Measurements from ENCODE around the gene PAX3.
A peak's percentile ranks its signal among the peaks of the same experiment; 100 is the strongest.

PAX3 gene

DNA sequence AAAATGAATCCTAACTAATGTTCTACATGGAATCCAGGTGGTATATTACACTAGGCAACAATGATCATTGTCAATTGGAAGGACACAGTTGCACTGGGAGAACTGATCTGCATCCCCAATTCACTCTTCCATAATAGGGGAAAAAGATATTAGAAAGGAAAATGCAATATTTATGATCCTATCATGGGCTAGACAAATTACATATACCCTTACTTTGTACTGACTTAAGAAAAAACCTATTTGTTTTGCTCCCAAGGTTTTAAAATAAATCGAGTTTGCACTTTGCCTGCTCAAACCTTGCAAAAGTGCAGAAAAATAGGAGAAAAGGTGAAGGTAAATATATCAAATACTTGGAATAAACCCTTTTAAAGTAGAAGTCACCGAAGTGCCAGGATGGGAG is 11.0 kb upstream of the PAX3 start:
- no peak for DNase-seq

GRCh38 chr2:222309361-222309760 is 10.6 kb upstream of the PAX3 start:
- no peak for DNase-seq

GRCh38 chr2:222307978-222308730 is 9.4 kb upstream of the PAX3 start:
- no peak for DNase-seq

GRCh38 chr2:222307143-222307756 is 8.5 kb upstream of the PAX3 start:
- DNase-seq: no peak

GRCh38 chr2:222306393-222307142 is 7.8 kb upstream of the PAX3 start:
- no peak for DNase-seq

DNA sequence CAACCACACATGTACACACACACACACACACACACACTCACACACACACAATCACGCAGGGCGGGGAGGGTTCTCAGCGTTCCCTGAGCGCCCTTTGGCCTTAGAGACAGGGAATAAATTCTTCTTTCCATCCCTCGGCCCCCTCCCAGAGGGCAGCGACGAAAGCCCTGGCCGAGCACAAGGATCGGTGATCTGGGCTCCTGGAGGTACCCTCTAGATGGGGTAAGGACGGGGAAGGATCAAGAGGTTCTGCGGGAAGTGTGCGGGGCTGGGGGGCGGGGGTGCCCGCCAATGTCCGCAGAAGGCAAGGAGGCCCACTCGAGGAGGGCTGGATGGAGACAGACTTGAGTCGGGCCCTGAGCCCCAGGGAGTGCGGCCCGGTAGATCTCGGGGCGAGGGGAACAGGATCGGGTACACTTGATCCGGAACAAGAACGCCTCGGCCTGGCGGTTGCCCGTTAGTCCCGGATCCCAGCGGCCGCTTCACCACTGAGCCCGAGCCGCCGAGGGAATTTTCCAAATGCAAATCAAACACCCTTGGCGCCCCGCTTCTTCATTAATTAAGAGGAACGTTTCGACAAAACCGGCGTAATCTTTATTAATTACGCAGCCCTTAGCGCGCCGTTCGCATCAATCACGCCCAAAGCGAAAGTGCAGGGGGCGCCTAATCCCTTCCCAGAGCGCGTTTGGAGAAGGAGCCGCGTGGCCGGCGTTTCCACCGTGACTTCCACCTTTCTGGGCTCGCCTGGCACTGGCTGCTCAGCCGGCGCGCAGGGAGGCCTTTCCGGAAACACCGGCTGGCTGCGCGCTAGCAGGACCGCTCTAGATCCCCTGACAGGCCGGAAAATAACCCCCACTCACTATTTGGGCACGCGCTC is 7.0 kb upstream of the PAX3 start:
- DNase-seq: no peak

GRCh38 chr2:222304737-222305515 is 6.1 kb upstream of the PAX3 start:
- peak; percentile 29 for DNase-seq

DNA sequence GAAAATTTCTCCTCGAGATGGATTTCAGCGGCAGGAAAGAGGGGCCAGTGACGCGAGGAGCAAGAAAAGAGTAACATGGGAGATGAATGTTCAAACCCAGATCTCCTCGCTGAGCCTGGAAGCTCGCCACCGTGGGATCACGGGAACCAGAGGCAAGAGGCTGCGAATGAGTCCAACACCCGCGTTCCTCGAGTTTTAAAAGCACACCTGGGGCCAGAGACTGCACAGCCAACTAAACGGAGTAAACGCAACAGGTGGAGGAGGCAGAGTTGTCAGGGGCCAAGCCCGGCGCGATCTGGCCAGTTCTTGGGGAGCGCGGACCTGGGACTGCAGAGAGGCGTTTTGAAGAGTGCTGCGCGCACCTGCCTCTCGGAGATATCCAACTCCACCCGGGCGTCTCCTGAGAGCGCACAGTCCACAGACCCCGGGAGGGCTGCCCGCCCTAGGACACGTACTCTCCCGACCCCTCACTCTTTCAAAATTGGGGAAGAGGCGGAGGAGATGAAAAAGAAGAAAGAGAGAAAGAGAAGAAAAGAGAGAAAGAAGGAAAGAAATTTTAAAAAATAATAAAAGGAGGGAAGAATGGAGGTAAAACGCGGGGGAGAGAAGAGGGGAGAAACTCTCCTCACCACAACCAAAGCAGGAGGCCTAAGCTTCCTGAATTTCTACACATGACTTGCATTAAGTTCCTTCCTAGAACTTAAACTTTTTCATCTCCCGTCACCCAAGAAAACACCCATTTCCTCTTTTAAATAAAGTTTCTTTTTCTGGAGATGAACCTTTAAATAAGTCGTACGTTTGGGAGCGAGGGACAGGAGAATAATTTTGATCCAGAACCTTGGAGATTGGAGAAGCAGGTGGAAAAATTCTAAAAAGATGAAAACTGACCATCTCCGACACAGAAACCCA is 5.3 kb upstream of the PAX3 start:
- DNase-seq: no peak

DNA sequence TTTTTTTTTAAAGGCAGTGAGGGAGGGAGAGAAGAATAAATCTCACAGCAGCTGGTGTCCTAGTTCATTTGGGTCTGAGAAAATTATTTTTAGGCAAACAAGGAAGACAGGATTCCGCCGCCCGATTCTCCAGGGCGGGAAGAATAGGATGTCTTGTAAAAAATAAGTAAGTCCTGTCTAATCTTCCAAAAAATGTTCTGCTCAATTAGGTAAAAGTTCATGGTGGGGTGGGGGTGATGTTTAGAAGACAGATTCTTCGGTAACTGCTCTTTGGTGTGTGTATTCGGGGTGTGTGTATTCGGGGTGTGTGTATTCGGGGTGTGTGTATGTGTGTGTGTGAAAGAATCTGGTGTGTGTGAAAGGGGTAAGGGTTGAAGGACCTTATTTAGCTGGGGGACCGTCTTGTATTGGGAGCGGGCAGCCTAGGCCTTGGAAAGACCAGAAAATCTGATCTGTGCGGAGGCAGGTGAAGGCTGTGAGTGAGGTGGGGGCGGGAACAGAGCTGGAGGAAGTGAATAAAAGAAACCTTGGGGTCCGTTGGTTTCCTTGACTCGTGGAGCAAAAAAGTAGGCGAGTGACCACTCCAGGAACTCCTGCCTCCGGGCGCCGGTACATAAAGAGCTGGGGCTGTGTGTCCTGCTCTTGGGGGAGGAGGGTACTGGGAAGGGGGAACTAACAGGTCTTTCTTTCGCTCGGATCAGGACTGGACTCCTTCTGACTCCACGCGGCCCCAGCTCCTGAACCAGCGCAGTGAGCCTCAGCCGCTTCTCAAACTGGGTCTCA is 4.4 kb upstream of the PAX3 start:
- DNase-seq: no peak

GRCh38 chr2:222302178-222303018 is 3.6 kb upstream of the PAX3 start:
- DNase-seq: no peak

DNA sequence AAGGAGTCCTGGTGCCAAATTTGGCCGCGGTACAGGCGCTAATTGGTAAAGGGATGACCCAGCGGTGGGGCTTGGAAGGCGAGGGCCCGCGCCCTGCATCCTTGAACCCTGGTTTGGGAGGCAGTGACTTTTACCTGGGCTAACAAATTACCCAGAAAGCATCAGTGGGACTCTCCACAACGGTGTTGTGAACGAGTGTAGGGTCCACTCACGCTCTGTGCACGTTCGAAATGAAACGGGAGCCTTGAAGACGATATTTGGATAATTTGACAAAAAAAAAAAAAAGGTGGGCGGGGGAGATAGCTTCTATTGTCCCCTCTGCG is 3.0 kb upstream of the PAX3 start:
- no peak for DNase-seq

- no peak for DNase-seq
Observed at GRCh38 chr2:222301053-222301795, 2.4 kb upstream of the PAX3 start.

DNA sequence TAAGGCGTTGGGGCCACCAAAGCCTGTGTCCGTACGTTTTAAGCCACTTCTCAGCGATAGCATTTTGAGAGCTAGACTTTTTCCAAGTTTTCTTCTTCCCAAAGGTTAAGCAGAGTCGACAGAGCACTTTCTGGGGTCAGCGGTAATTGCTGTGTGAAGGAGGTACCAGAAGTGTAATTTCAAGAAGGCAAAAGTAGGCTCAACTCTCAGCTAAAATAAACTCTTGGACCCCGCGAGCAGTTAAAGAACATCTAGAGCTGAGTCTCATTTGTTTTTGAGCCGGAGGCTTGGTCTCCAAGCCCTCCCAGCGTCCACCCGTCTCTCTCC is 1.9 kb upstream of the PAX3 start:
- DNase-seq: no peak

DNA sequence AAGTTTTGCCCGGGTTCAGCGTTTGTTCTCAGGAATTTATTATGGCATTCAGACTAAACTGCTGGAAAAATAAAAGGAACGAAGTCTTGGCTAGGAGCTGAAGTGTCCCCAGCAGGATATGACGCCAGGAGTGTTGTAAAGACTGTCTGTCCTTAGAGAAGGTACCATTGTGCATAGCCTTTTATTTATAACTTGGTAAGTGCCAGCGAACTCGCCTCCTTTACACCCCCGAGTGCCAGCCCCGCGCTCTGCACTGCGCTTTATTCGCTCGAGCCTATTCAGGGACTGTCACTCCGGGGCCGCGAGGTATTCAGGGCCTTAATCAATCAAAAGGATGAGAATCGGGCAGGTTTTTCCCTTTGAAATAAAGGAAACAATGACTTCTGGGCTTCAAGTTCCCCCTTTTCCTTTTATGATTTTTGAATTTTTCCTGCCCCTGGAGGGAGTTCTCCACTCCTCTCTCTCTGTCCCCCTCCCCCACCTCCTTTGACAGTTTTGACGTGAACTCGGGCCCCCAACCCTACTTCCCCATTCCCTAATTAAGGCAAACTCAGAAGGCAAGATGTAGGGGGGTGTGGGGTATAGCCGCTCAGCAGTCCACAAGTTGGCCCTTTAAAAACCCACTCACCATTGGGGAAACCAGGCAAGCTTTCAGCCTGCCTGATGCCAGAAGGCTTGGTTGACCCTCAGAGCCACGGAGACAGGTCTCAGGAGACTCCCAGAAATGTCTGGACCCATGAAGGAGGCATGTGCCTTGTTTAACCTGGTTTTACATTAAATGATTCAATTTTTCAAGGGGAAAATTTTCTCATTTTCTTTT is 1.3 kb upstream of the PAX3 start:
- no peak for DNase-seq

DNA sequence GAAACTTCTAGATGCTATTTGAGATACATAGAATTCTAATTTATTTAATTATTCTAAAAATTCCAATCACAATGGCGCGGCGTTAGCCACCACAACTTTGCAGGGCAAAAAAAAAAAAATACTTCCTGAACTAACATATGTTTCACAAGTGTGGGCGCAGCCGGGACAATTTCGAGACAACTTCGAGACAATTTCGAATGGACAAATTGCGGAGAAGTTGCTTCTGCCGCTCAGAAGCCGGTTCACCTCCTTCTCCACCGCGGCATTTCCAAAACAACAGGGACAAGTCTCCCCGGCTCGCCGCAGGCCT is 842 bp downstream of the PAX3 start:
- no peak for DNase-seq

DNA sequence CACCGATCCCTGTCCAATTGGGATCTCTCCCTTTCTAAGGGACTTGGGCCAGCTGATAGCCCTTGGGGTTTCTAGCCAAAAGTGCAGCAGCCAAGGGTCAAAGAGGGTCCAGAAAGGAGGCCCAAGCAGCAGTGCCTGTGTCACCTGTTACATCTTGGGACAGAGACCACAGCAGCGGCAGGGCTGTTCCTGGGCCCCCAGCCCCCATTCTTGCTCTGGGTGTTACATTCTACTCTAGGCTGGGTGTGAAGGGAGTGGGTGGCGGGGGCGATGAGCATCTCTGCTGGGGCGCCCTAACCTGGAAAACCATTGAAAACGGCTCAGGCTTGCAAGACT is 1.2 kb downstream of the PAX3 start:
- DNase-seq: no peak

DNA sequence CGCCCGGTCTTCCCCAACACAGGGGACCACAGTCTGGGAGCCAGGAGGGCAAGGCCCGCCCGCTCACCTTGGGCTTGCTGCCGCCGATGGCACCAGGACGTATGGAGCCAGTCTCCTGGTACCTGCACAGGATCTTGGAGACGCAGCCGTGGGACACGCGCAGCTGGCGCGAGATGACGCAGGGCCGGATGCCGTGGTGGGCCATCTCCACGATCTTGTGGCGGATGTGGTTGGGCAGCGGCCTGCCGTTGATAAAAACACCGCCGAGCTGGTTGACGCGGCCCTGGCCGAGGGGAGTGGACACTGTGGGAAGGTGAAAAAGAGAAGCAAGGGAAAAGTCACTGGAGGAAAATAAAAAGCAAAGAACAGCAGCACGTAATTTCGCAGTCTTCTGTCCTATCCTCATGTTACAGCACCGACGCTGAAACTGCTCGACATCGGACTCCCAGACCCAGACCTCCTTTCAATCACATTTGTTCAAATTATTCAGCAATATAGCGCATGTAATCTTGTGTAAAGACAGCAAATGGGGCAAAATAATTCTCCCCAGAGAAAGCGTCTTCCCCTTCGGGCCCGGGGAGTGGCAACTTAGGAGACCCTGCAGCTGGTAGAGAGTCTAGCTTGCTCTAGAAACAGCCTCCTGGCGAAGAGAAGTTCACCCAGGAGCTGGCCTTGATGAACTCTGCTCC is 1.7 kb downstream of the PAX3 start:
- no peak for DNase-seq

DNA sequence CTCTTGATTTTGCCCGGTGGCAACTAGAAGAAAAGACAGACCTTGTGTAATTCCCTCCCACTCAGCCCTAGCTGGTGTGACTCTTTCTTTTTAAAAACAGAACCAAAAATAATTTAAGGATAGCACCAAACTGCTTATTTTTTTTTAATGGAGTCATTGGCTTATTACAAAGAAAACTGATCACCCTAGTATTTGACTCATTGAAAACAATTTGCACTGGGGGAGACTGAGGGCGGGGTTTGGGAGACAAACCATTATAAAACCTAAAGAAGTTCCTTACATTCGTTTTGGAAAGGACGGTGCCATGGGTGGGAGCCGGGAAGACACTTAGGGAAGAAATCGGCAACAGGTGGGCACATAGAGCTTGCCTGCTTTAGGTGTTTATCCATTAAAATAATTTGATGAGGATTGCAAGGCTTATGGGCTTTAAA is 2.5 kb downstream of the PAX3 start:
- DNase-seq: no peak

All from femur (tissue), 1 donor.